ENCODE measurements around the gene FAS.

DNA sequence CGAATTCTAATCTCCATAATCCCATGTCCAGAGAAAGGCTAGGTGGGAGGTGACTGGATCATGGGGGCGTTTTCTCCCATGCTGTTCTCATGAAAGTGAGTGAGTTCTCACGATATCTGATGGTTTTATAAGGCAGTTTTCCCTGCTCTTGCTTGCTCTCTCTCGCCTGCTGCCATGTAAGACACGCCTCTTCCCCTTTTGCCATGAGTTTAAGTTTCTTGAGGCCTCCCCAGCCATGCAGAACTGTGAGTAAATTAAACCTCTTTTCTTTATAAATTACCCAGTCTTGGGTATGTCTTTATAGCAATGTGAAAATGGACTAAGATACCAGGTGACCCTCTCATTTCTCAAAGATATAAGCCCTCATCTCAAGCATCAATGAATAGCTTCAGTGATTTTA, 36.9 kb upstream of the FAS start:
- TF ChIP-seq BCL11B (tag by site-specific recombination; IDR thresholded peaks at IDR 0.05; ENCODE audit: low read depth) (no peak), KLF16 (tag by site-specific recombination; IDR thresholded peaks at IDR 0.05) (no peak), YY2 (tag by site-specific recombination; IDR thresholded peaks at IDR 0.05) (no peak), KLF1 (tag by site-specific recombination; IDR thresholded peaks at IDR 0.05) (no peak), ZFHX2 (tag by site-specific recombination; conservative IDR thresholded peaks at IDR 0.05) (no peak)
- TF ChIP-seq, protein P1, sequence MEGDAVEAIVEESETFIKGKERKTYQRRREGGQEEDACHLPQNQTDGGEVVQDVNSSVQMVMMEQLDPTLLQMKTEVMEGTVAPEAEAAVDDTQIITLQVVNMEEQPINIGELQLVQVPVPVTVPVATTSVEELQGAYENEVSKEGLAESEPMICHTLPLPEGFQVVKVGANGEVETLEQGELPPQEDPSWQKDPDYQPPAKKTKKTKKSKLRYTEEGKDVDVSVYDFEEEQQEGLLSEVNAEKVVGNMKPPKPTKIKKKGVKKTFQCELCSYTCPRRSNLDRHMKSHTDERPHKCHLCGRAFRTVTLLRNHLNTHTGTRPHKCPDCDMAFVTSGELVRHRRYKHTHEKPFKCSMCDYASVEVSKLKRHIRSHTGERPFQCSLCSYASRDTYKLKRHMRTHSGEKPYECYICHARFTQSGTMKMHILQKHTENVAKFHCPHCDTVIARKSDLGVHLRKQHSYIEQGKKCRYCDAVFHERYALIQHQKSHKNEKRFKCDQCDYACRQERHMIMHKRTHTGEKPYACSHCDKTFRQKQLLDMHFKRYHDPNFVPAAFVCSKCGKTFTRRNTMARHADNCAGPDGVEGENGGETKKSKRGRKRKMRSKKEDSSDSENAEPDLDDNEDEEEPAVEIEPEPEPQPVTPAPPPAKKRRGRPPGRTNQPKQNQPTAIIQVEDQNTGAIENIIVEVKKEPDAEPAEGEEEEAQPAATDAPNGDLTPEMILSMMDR (tag by site-specific recombination; IDR thresholded peaks at IDR 0.05), result no peak
- TF ChIP-seq, protein P2, sequence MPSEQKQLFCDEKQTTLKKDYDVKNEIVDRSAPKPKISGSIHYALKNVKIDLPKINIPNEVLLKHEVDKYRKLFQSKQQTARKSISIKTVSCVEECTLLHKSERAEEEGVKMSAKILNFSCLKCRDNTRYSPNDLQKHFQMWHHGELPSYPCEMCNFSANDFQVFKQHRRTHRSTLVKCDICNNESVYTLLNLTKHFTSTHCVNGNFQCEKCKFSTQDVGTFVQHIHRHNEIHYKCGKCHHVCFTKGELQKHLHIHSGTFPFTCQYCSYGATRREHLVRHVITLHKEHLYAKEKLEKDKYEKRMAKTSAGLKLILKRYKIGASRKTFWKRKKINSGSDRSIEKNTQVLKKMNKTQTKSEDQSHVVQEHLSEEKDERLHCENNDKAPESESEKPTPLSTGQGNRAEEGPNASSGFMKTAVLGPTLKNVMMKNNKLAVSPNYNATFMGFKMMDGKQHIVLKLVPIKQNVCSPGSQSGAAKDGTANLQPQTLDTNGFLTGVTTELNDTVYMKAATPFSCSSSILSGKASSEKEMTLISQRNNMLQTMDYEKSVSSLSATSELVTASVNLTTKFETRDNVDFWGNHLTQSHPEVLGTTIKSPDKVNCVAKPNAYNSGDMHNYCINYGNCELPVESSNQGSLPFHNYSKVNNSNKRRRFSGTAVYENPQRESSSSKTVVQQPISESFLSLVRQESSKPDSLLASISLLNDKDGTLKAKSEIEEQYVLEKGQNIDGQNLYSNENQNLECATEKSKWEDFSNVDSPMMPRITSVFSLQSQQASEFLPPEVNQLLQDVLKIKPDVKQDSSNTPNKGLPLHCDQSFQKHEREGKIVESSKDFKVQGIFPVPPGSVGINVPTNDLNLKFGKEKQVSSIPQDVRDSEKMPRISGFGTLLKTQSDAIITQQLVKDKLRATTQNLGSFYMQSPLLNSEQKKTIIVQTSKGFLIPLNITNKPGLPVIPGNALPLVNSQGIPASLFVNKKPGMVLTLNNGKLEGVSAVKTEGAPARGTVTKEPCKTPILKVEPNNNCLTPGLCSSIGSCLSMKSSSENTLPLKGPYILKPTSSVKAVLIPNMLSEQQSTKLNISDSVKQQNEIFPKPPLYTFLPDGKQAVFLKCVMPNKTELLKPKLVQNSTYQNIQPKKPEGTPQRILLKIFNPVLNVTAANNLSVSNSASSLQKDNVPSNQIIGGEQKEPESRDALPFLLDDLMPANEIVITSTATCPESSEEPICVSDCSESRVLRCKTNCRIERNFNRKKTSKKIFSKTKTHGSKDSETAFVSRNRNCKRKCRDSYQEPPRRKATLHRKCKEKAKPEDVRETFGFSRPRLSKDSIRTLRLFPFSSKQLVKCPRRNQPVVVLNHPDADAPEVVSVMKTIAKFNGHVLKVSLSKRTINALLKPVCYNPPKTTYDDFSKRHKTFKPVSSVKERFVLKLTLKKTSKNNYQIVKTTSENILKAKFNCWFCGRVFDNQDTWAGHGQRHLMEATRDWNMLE (tag by site-specific recombination; conservative IDR thresholded peaks at IDR 0.05; ENCODE audit: low read depth), result no peak
